IPS-NIHi11 (cell line): ENCODE measurements around the gene RNF144A.
"Not testable (repeated sequence)": the region's sequence is repeated elsewhere in the genome, so short reads cannot be mapped to it uniquely, and the experiment has no call there.

Experiments used
- DNase-seq: peaks from one replicate; pipeline ENCODE4 v3.0.0; 2012; ENCODE audit warnings: mixed read lengths, low spot score

Gene RNF144A

GRCh38 chr2:6972067-6972710 is 55.0 kb downstream of the RNF144A start:
- no peak for DNase-seq

GRCh38 chr2:6973895-6974545 is 56.8 kb downstream of the RNF144A start:
- no peak for DNase-seq

- DNase-seq, result no peak
Observed at GRCh38 chr2:6975988-6976387, 58.8 kb downstream of the RNF144A start.

- no peak for DNase-seq
Observed at GRCh38 chr2:6977113-6977741, 60.0 kb downstream of the RNF144A start.

- no peak for DNase-seq
Observed at GRCh38 chr2:6977786-6978185, 60.6 kb downstream of the RNF144A start.

GRCh38 chr2:6978991-6979390 is 61.8 kb downstream of the RNF144A start:
- DNase-seq, result no peak

GRCh38 chr2:6982449-6982848 is 65.2 kb downstream of the RNF144A start:
- no peak for DNase-seq

- DNase-seq, result no peak
Observed at GRCh38 chr2:6982934-6983589, 65.8 kb downstream of the RNF144A start.

GRCh38 chr2:6986301-6986911 is 69.2 kb downstream of the RNF144A start:
- peak; percentile 39 for DNase-seq

GRCh38 chr2:6986912-6987361 is 69.7 kb downstream of the RNF144A start:
- DNase-seq, result no peak

- no peak for DNase-seq
Observed at GRCh38 chr2:6990871-6991270, 73.7 kb downstream of the RNF144A start.

GRCh38 chr2:6992794-6993228 is 75.6 kb downstream of the RNF144A start:
- DNase-seq, result no peak

- no peak for DNase-seq
Observed at GRCh38 chr2:6993229-6993640, 76.0 kb downstream of the RNF144A start.

- no peak for DNase-seq
Observed at GRCh38 chr2:6993936-6994335, 76.7 kb downstream of the RNF144A start.

GRCh38 chr2:6994536-6995128 is 77.4 kb downstream of the RNF144A start:
- no peak for DNase-seq

GRCh38 chr2:6995391-6996097 is 78.3 kb downstream of the RNF144A start:
- DNase-seq, result no peak

- DNase-seq, result no peak
Observed at GRCh38 chr2:6999211-6999877, 82.1 kb downstream of the RNF144A start.

- not testable (repeated sequence) for DNase-seq
Observed at GRCh38 chr2:7001395-7001794, 84.2 kb downstream of the RNF144A start.

GRCh38 chr2:7003895-7004294 is 86.7 kb downstream of the RNF144A start:
- DNase-seq, result no peak

GRCh38 chr2:7004636-7005035 is 87.4 kb downstream of the RNF144A start:
- no peak for DNase-seq

- no peak for DNase-seq
Observed at GRCh38 chr2:7007488-7007845, 90.3 kb downstream of the RNF144A start.
